ENCODE results near the gene KCNF1. TPM values are rescaled to one million over a fixed set of nuclear protein-coding genes. Genes with fewer than 3 reads are reported as not detected.

KCNF1 gene
- total RNA-seq, 1 donor from 2014 or later: not detected

DNA sequence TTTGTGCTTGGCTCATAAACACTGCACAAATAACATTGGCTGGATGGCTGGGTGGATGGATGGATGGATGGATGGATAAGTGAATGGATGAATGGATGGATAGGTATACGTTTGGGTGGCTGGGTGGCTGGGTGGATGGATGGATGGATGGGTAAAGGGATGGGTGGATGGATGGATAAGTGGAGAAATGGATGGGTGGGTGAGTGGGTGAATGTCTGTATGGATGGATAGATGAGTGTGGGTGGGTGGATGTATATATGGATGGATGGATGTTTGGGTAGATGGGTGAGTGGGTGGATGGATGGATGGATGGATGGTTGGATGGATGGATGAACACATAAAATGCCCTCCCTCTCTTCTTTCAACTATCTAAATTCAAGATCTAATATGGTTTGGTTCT is 38.1 kb downstream of the KCNF1 start:
- peaks cover 24% of the 10 kb centered on the region for H3K9me3 Mint-ChIP-seq
- peaks cover 29% of the 10 kb centered on the region for H3K4me1 Mint-ChIP-seq
- Histone ChIP-seq H3K27ac (no peak overlapping the region), H3K79me2 (ENCODE audit: low read depth) (no peaks in the 10 kb centered on the region), H3F3A (ENCODE audit: low read depth) (no peaks in the 10 kb centered on the region), H3K4me3 (no peak overlapping the region), H2AFZ (replicated peaks) (no peak overlapping the region), H3K4me2 (no peak overlapping the region), H3K36me3 (no peaks in the 10 kb centered on the region), H3K4me1 (no peaks in the 10 kb centered on the region), H3K9ac (no peak overlapping the region), H3K27me3 (no peaks in the 10 kb centered on the region), H4K20me1 (ENCODE audit: low read depth) (no peaks in the 10 kb centered on the region), H3K9me3 (ENCODE audit: low read depth) (no peaks in the 10 kb centered on the region)
- no peak overlapping the region for H3K4me3 Mint-ChIP-seq
- no peak overlapping the region for H3K27ac Mint-ChIP-seq
- TF ChIP-seq, protein P1, sequence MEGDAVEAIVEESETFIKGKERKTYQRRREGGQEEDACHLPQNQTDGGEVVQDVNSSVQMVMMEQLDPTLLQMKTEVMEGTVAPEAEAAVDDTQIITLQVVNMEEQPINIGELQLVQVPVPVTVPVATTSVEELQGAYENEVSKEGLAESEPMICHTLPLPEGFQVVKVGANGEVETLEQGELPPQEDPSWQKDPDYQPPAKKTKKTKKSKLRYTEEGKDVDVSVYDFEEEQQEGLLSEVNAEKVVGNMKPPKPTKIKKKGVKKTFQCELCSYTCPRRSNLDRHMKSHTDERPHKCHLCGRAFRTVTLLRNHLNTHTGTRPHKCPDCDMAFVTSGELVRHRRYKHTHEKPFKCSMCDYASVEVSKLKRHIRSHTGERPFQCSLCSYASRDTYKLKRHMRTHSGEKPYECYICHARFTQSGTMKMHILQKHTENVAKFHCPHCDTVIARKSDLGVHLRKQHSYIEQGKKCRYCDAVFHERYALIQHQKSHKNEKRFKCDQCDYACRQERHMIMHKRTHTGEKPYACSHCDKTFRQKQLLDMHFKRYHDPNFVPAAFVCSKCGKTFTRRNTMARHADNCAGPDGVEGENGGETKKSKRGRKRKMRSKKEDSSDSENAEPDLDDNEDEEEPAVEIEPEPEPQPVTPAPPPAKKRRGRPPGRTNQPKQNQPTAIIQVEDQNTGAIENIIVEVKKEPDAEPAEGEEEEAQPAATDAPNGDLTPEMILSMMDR (IDR thresholded peaks at IDR 0.05): no peak
- peaks cover 2% of the 10 kb centered on the region for H3K36me3 Mint-ChIP-seq
- DNase-seq (ENCODE audit: low spot score): no peak
- peaks cover 16% of the 10 kb centered on the region for H3K27me3 Mint-ChIP-seq (ENCODE audit: insufficient read depth, low read depth)

DNA sequence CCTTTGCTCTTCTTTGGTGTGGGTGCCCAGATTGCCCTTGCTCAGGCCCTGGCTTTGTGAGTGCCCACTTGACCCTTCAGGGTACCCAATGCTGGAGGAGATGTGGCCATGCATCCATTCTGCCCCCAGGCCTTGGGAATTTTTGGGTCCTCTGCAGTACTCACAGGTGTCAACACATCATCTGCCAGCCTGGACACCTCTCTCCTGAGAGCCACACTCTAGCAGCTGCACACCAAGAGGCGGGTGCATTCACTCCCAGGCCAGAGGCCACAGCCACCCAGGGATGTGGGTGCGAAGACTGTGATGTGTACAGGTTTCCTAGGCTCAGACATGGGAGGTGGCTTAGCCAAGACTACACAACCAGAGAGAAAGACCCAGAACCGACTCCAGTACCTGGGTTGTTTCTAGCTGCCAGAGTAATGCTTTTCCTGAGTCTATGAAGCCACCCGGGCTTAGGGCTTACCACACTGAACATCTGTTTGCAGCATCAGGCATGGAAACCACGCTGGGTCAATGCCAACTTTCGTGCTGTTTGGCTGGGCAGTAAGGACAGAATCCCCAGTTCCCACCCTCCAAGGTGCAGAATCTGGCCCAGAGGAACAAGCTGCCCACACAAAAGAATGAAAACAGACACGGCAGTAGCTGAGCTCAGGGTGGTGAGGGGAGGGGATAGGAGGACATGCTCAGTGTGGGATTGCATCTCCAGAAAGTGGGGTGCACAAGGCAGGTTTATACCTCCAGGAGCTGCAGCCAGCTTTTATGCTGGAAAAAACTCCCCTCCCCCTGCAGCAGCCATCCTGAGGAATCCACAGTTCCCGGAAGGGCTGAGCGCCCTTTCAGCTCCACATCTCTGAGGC is 40.1 kb downstream of the KCNF1 start:
- Histone ChIP-seq H3K27ac (no peak overlapping the region), H3F3A (ENCODE audit: low read depth) (no peaks in the 10 kb centered on the region), H3K9me3 (ENCODE audit: low read depth) (no peaks in the 10 kb centered on the region), H3K4me2 (no peak overlapping the region), H3K4me3 (no peak overlapping the region), H2AFZ (replicated peaks) (no peak overlapping the region), H3K9ac (no peak overlapping the region), H3K27me3 (no peaks in the 10 kb centered on the region), H3K4me1 (no peaks in the 10 kb centered on the region), H4K20me1 (ENCODE audit: low read depth) (no peaks in the 10 kb centered on the region), H3K79me2 (ENCODE audit: low read depth) (no peaks in the 10 kb centered on the region), H3K36me3 (no peaks in the 10 kb centered on the region)
- TF ChIP-seq EZH2 (IDR thresholded peaks at IDR 0.05) (no peak), EZH2phosphoT487 (IDR thresholded peaks at IDR 0.05) (no peak)
- TF ChIP-seq, protein P1 (IDR thresholded peaks at IDR 0.05): no peak
- peaks cover 15% of the 10 kb centered on the region for H3K27me3 Mint-ChIP-seq (ENCODE audit: insufficient read depth, low read depth)
- peaks cover 19% of the 10 kb centered on the region for H3K4me1 Mint-ChIP-seq
- H3K9me3 Mint-ChIP-seq: peaks cover 20% of the 10 kb centered on the region
- no peak overlapping the region for H3K27ac Mint-ChIP-seq
- no peak for DNase-seq (ENCODE audit: low spot score)
- peaks cover 2% of the 10 kb centered on the region for H3K36me3 Mint-ChIP-seq
- no peak overlapping the region for H3K4me3 Mint-ChIP-seq

DNA sequence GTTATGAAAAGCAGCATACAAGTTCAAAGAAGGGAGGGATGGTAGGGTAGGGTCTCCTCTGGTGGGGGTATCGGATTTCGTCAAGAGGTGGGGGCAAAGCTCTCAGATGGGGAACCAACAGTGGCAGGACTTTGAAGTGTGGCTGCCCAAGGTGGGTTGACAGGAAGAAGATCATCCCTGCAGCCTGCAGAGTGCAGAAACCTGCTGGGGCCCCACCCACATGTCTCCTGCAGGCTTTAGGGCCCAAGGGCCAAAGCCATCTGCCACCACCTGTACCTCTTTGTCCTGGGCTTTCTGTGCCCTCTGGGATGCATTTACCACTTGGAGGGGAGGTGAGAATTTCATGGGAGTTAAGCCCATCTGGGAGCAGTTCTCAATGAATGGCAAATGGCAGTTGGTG is 42.7 kb downstream of the KCNF1 start:
- H3K27me3 ChIP-seq: no peaks in the 10 kb centered on the region
- H3K4me2 ChIP-seq: no peak overlapping the region
- H3K36me3 Mint-ChIP-seq: peaks cover 2% of the 10 kb centered on the region
- H3K27ac Mint-ChIP-seq: no peak overlapping the region
- peaks cover 16% of the 10 kb centered on the region for H3K9me3 Mint-ChIP-seq
- no peaks in the 10 kb centered on the region for H3K79me2 ChIP-seq (ENCODE audit: low read depth)
- no peaks in the 10 kb centered on the region for H3K4me1 ChIP-seq
- DNase-seq (ENCODE audit: low spot score): no peak
- no peak overlapping the region for H2AFZ ChIP-seq (replicated peaks)
- no peaks in the 10 kb centered on the region for H3K36me3 ChIP-seq
- TF ChIP-seq, protein P1 (IDR thresholded peaks at IDR 0.05): no peak
- no peak for TF ChIP-seq EZH2 (IDR thresholded peaks at IDR 0.05)
- no peak for TF ChIP-seq EZH2phosphoT487 (IDR thresholded peaks at IDR 0.05)
- no peaks in the 10 kb centered on the region for H3K9me3 ChIP-seq (ENCODE audit: low read depth)
- H3K27me3 Mint-ChIP-seq (ENCODE audit: insufficient read depth, low read depth): peaks cover 16% of the 10 kb centered on the region
- H3F3A ChIP-seq (ENCODE audit: low read depth): no peaks in the 10 kb centered on the region
- H3K4me3 Mint-ChIP-seq: no peak overlapping the region
- H3K4me3 ChIP-seq: no peak overlapping the region
- H4K20me1 ChIP-seq (ENCODE audit: low read depth): no peaks in the 10 kb centered on the region
- H3K4me1 Mint-ChIP-seq: peaks cover 8% of the 10 kb centered on the region
- no peak overlapping the region for H3K9ac ChIP-seq
- no peak overlapping the region for H3K27ac ChIP-seq
